ENCODE measurements around the gene TNS3.

DNA sequence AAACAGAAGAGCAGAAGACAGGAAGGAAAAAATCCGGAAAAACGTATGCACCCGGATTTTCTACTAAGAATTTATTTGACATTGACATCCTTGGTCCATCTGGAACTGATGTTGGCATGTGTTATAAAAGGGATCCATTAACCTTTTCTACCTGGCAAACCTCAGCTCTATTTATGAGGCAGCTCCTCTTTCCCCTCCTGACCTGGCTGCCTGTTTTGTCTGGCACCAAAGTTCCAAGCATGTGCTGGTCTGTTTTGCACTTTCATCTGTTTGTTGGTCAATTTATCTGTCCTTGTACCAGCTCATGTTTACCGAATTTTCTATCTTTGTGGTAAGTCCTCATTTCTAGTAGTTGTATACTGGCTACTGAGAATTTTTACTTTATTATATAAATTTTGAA, 258.0 kb downstream of the TNS3 start:
- TF ChIP-seq, protein P1, sequence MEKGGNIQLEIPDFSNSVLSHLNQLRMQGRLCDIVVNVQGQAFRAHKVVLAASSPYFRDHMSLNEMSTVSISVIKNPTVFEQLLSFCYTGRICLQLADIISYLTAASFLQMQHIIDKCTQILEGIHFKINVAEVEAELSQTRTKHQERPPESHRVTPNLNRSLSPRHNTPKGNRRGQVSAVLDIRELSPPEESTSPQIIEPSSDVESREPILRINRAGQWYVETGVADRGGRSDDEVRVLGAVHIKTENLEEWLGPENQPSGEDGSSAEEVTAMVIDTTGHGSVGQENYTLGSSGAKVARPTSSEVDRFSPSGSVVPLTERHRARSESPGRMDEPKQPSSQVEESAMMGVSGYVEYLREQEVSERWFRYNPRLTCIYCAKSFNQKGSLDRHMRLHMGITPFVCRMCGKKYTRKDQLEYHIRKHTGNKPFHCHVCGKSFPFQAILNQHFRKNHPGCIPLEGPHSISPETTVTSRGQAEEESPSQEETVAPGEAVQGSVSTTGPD (CRISPR knock-in tag; IDR thresholded peaks at IDR 0.05), result no peak
- TF ChIP-seq, protein P2, sequence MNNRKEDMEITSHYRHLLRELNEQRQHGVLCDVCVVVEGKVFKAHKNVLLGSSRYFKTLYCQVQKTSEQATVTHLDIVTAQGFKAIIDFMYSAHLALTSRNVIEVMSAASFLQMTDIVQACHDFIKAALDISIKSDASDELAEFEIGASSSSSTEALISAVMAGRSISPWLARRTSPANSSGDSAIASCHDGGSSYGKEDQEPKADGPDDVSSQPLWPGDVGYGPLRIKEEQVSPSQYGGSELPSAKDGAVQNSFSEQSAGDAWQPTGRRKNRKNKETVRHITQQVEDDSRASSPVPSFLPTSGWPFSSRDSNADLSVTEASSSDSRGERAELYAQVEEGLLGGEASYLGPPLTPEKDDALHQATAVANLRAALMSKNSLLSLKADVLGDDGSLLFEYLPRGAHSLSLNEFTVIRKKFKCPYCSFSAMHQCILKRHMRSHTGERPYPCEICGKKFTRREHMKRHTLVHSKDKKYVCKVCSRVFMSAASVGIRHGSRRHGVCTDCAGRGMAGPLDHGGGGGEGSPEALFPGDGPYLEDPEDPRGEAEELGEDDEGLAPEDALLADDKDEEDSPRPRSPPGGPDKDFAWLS (CRISPR knock-in tag; IDR thresholded peaks at IDR 0.05; ENCODE audit: borderline replicate concordance), result no peak
- TF ChIP-seq EP300 (IDR thresholded peaks at IDR 0.05; ENCODE audit: low read depth in 2 of 2, low read length in 2 of 2) (no peak), EP300 (CRISPR knock-in tag; IDR thresholded peaks at IDR 0.05; ENCODE audit: borderline replicate concordance) (no peak), ZBTB3 (CRISPR knock-in tag; IDR thresholded peaks at IDR 0.05; ENCODE audit: borderline replicate concordance, low read depth) (no peak)
- TF ChIP-seq, protein P3, sequence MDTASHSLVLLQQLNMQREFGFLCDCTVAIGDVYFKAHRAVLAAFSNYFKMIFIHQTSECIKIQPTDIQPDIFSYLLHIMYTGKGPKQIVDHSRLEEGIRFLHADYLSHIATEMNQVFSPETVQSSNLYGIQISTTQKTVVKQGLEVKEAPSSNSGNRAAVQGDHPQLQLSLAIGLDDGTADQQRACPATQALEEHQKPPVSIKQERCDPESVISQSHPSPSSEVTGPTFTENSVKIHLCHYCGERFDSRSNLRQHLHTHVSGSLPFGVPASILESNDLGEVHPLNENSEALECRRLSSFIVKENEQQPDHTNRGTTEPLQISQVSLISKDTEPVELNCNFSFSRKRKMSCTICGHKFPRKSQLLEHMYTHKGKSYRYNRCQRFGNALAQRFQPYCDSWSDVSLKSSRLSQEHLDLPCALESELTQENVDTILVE (CRISPR knock-in tag; IDR thresholded peaks at IDR 0.05), result no peak

Measured in HepG2 (cell line).